Measurements from ENCODE around the gene SMPDL3A.

SMPDL3A gene

GRCh38 chr6:122808121-122808885, 19.2 kb downstream of the SMPDL3A start:
- DNase-seq, result no peak

GRCh38 chr6:122809001-122809400, 19.9 kb downstream of the SMPDL3A start:
- DNase-seq, result no peak

- no peak for DNase-seq
These were observed 20.6 kb downstream of the SMPDL3A start for GRCh38 chr6:122809691-122810090.

- no peak for DNase-seq
These were observed 21.1 kb downstream of the SMPDL3A start for GRCh38 chr6:122810189-122810588.

GRCh38 chr6:122817358-122817757, 28.3 kb downstream of the SMPDL3A start:
- no peak for DNase-seq

- no peak for DNase-seq
These were observed 28.7 kb downstream of the SMPDL3A start for GRCh38 chr6:122817766-122818165.

- DNase-seq, result no peak
These were observed 29.8 kb downstream of the SMPDL3A start for GRCh38 chr6:122818866-122819265.

- no peak for DNase-seq
These were observed 32.0 kb downstream of the SMPDL3A start for GRCh38 chr6:122821095-122821494.

- DNase-seq, result no peak
These were observed 36.1 kb downstream of the SMPDL3A start for GRCh38 chr6:122825163-122825562.

- DNase-seq, result no peak
These were observed 40.4 kb downstream of the SMPDL3A start for GRCh38 chr6:122829456-122829855.

- DNase-seq, result no peak
These were observed 42.5 kb downstream of the SMPDL3A start for GRCh38 chr6:122831511-122831910.

- DNase-seq, result no peak
These were observed 43.4 kb downstream of the SMPDL3A start for GRCh38 chr6:122832459-122832858.

GRCh38 chr6:122833021-122833491, 44.0 kb downstream of the SMPDL3A start:
- DNase-seq, result no peak

GRCh38 chr6:122838060-122838780, 49.2 kb downstream of the SMPDL3A start:
- no peak for DNase-seq

GRCh38 chr6:122839472-122839871, 50.4 kb downstream of the SMPDL3A start:
- no peak for DNase-seq

- DNase-seq, result no peak
These were observed 50.8 kb downstream of the SMPDL3A start for GRCh38 chr6:122839906-122840305.

- no peak for DNase-seq
These were observed 56.4 kb downstream of the SMPDL3A start for GRCh38 chr6:122845464-122845863.

GRCh38 chr6:122845916-122846612, 57.0 kb downstream of the SMPDL3A start:
- DNase-seq, result no peak

- DNase-seq, result no peak
These were observed 64.4 kb downstream of the SMPDL3A start for GRCh38 chr6:122853259-122853995.

Measured in NCI-H1417 treated with DMSO at 0.1 percent for 48 hours (cell line).